Neutrophil (primary cell): ENCODE measurements around the gene LRRC74B.
"Not testable (repeated sequence)": the region's sequence is repeated elsewhere in the genome, so short reads cannot be mapped to it uniquely, and the experiment has no call there.

Experiments
- H3K27ac ChIP-seq: fragments of 200-600 bp; sonication (generic); 2 replicates; pipeline ENCODE4 v1.5.1; 2016; ENCODE audit warnings: mild to moderate bottlenecking, moderate library complexity
- H3K27me3 ChIP-seq: fragments of 200-600 bp; sonication (generic); 2 replicates; pipeline ENCODE4 v1.6.0; 2016; ENCODE audit warnings: mild to moderate bottlenecking
- H3K36me3 ChIP-seq: fragments of 200-600 bp; sonication (generic); 2 replicates; pipeline ENCODE4 v1.5.1; 2017
- H3K4me1 ChIP-seq, 2 experiments: fragments of 200-600 bp in 1 of 2; sonication (generic) in 1 of 2; 1 replicate in 1 of 2; 2 replicates in 1 of 2; pipeline versions ENCODE4 v1.5.1 to v1.6.1; 2013 to 2016; ENCODE audit warnings: low read depth in 1 of 2, low read length in 1 of 2, mild to moderate bottlenecking in 1 of 2, moderate library complexity in 1 of 2; ENCODE audit not compliant: control insufficient read depth in 1 of 2, insufficient read depth in 1 of 2
- H3K4me3 ChIP-seq, 2 experiments: fragments of 200-600 bp in 1 of 2; sonication (generic) in 1 of 2; 1 replicate in 1 of 2; 2 replicates in 1 of 2; pipeline ENCODE4 v1.5.1; 2013 to 2016; ENCODE audit warnings: low read depth in 1 of 2, low read length in 1 of 2, mild to moderate bottlenecking in 1 of 2, moderate library complexity in 1 of 2
- H3K9me3 ChIP-seq: fragments of 200-600 bp; sonication (generic); 2 replicates; pipeline ENCODE4 v1.5.1; 2016
- CTCF ChIP-seq: fragments of 200-600 bp; sonication (generic); IDR thresholded peaks from 2 replicates; pipeline ENCODE4 v1.5.1; 2016; ENCODE audit warnings: antibody characterized with exemption

Gene LRRC74B

DNA sequence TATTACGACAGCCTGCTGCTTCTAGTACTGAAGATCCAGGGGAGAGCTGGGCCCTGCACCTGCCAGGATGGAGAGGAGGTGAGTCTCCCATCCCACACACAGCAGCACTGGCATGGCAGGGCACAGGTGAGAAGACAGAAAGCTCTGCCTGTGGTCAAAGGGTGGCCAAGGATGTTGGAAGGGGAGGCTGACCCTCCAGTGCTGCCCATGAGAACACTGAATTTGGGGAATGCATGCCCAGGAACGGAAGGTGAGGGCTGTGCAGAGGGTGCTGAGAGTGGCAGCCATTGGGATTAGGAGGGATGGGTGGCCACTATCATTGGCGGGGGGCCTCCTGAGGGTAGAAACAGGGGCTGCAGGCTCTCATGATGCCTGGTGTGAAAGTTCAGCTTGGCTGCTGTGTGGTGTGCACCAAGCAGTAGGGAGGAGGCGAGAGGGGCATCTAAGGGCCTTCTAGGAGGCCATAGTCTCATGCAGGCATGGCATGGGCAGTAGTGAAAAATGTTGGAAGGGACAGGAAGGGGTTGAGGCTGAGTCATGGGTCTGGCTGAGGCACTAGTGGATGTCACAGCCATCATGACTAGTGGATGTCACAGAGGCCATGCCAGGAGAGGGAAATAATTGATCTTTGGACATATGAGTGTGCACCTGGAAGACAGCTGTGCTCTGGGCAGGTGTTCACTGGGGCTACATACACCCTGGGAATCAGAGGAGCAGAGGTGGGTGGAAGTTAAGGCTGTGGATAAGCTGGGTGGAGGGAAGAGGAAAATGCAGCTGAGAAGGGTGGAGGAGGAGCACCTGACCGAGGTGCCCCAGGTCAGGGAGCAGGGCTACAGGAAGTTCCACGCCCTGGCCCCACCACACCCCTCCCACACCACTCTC is 2.5 kb upstream of the LRRC74B start:
- Histone ChIP-seq H3K36me3 (no peaks in the 10 kb centered on the region), H3K9me3 (no peaks in the 10 kb centered on the region), H3K4me3 (no peak overlapping the region), H3K27ac (no peak overlapping the region), H3K4me1 (peaks cover 0 to 4% of the 10 kb centered on the region in 2 experiments), H3K27me3 (peaks cover 56% of the 10 kb centered on the region)
- no peak for TF ChIP-seq CTCF

GRCh38 chr22:21043860-21044535 is 1.7 kb upstream of the LRRC74B start:
- H3K4me1 ChIP-seq, result peaks cover 0 to 4% of the 10 kb centered on the region in 2 experiments
- no peak for TF ChIP-seq CTCF
- no peaks in the 10 kb centered on the region for H3K36me3 ChIP-seq
- H3K9me3 ChIP-seq, result no peaks in the 10 kb centered on the region
- H3K27me3 ChIP-seq, result peaks cover 59% of the 10 kb centered on the region
- no peak overlapping the region for H3K27ac ChIP-seq
- no peak overlapping the region for H3K4me3 ChIP-seq

GRCh38 chr22:21044931-21045584 is 688 bp upstream of the LRRC74B start:
- Histone ChIP-seq H3K27ac (no peak overlapping the region), H3K36me3 (no peaks in the 10 kb centered on the region), H3K9me3 (no peaks in the 10 kb centered on the region), H3K27me3 (peaks cover 59% of the 10 kb centered on the region), H3K4me3 (no peak overlapping the region), H3K4me1 (peaks cover 0 to 4% of the 10 kb centered on the region in 2 experiments)
- TF ChIP-seq CTCF, result no peak

DNA sequence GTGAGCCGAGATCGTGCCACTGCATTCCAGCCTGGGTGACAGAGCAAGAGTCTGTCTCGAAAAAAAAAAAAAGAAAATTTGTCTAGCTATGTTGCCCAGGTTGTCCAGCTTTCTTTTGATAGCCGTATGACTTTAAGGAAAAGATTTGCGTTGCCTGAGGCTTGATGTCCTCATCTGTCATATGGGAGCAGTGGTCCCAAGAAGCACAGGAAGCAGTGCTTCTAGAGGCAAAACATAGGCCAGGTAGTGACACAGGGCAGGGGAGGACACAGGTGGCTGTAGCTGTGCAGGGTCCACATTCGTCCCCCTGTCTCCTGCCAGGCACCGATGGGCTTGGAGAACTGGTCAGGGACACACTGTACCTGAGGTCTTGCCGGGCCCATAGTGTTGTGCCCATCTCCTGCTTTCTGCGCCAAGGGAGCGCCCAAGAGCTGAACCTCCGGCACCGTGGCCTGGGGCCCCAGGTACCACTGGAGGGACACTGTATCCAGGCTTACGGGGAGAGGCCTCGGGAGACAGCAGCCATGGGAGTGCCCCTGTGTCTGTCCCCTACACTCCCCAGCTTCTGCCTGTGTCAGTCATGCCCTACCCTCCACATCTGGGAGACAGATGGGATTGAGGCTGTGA is 1.4 kb downstream of the LRRC74B start:
- H3K27me3 ChIP-seq, result peaks cover 59% of the 10 kb centered on the region
- H3K27ac ChIP-seq, result no peak overlapping the region
- no peak overlapping the region for H3K4me3 ChIP-seq
- H3K36me3 ChIP-seq, result no peaks in the 10 kb centered on the region
- no peaks in the 10 kb centered on the region for H3K9me3 ChIP-seq
- TF ChIP-seq CTCF, result no peak
- H3K4me1 ChIP-seq, result peaks cover 0 to 4% of the 10 kb centered on the region in 2 experiments

GRCh38 chr22:21047730-21048129 is 2.0 kb downstream of the LRRC74B start:
- Histone ChIP-seq H3K36me3 (no peaks in the 10 kb centered on the region), H3K4me1 (peaks cover 0 to 4% of the 10 kb centered on the region in 2 experiments), H3K27me3 (peaks cover 57% of the 10 kb centered on the region), H3K9me3 (no peaks in the 10 kb centered on the region), H3K27ac (no peak overlapping the region), H3K4me3 (no peak overlapping the region)
- TF ChIP-seq CTCF, result no peak

- not testable (repeated sequence) for H3K27ac ChIP-seq, H3K9me3 ChIP-seq, H3K4me3 ChIP-seq, H3K36me3 ChIP-seq, H3K4me1 ChIP-seq
- H3K27me3 ChIP-seq, result peaks cover 50% of the 10 kb centered on the region
These were observed 2.7 kb downstream of the LRRC74B start for GRCh38 chr22:21048448-21048847.

DNA sequence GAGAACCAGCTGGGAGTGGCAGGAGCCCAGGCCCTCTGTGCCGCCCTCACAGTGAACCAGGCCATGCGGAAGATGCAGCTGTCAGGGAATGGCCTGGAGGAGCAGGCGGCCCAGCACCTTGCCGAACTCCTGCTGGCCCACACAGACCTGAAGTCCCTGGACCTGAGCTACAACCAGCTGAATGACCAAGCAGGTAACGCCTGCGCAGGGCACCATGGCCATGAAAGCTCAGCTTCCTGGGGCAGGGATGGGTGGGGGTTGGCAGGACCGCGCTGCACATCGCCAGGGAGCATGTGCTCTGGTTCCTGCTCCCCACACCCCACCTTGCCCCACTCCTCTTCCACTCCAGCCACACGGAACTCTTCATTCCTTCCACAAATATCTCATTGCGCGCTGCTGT is 3.2 kb downstream of the LRRC74B start:
- not testable (repeated sequence) for H3K4me3 ChIP-seq, H3K36me3 ChIP-seq, H3K9me3 ChIP-seq, H3K27ac ChIP-seq, H3K4me1 ChIP-seq
- peaks cover 47% of the 10 kb centered on the region for H3K27me3 ChIP-seq
